K562 (cell line): ENCODE data around the gene CACNA1A. TPM values are rescaled to one million over a fixed set of nuclear protein-coding genes. Genes with fewer than 3 reads are reported as not detected.
A peak's percentile ranks its signal among the peaks of the same experiment; 100 is the strongest.

Experiments
- ATAC-seq: fragments of 200-7000 bp; cut with Tn5 transposase; 3 replicates; pipeline ENCODE4 v1.9.1; 2020; ENCODE audit warnings: moderate library complexity
- BruUV-seq: library from RNA; stranded (reverse); fragments of 400-500 nt; replicated peaks from 2 replicates; lab custom pipeline; 2021; lab: Mats Ljungman, UMichigan
- CTCF ChIA-PET: fragments of 300-600 bp; formaldehyde crosslinking; extraction: SDS; loops from one replicate; lab custom pipeline; 2021; ENCODE audit warnings: low intra/inter-chr PET ratio; lab: Yijun Ruan, JAX
- POLR2A ChIA-PET: fragments of 300-600, 350-650 bp; sonication (Branson Sonifier 250); formaldehyde crosslinking; extraction: SDS; loops from one replicate; lab custom pipeline; 2021; ENCODE audit warnings: antibody characterized with exemption, inconsistent platforms; lab: Yijun Ruan, JAX
- DNase-seq, 4 experiments: peaks; one replicate each; pipeline versions ENCODE4 v3.0.0 to v3.0.0-alpha.2; 2011 to 2018; ENCODE audit warnings: low spot score in 3 of 4, mixed read lengths in 3 of 4; ENCODE audit errors: extremely low read depth in 1 of 4
- FAIRE-seq: peaks from 2 replicates; lab custom pipeline; 2011; peaks lifted over from hg19 to GRCh38; lab: Jason Lieb, UNC
- H2AFZ ChIP-seq: 2 replicates; pipeline ENCODE4 v1.6.0; 2011; ENCODE audit warnings: low read depth, low read length, control low read depth, inconsistent platforms
- H3K27ac ChIP-seq: fragments of 200-600 bp; 3 replicates; pipeline ENCODE4 v1.8.0; 2011; ENCODE audit warnings: low read depth, mild to moderate bottlenecking, control low read depth, inconsistent platforms, low read length, moderate library complexity, mixed read lengths; ENCODE audit errors: extremely low read depth
- H3K27me3 ChIP-seq, 2 experiments: fragments of 300-600 bp in 1 of 2; 2 replicates in 1 of 2; 3 replicates in 1 of 2; pipeline versions ENCODE4 v1.6.0 to v1.8.0; 2011; ENCODE audit warnings: inconsistent platforms in 2 of 2, low read length in 2 of 2, mild to moderate bottlenecking in 1 of 2, mixed read lengths in 1 of 2, moderate library complexity in 1 of 2; ENCODE audit not compliant: control insufficient read depth in 2 of 2, insufficient read depth in 2 of 2
- H3K36me3 ChIP-seq: fragments of 300-600 bp; 3 replicates; pipeline ENCODE4 v1.8.0; 2011; ENCODE audit warnings: mild to moderate bottlenecking, low read length, inconsistent platforms; ENCODE audit not compliant: control insufficient read depth, insufficient read depth
- H3K4me1 ChIP-seq, 2 experiments: fragments of 200-600 bp in 1 of 2; replicated peaks in 1 of 2; 2 replicates in 1 of 2; 3 replicates in 1 of 2; pipeline versions ENCODE4 v1.5.1 to v1.8.0; 2011; ENCODE audit warnings: inconsistent platforms in 2 of 2, low read length in 2 of 2, mild to moderate bottlenecking in 1 of 2, mixed read lengths in 1 of 2, moderate library complexity in 1 of 2; ENCODE audit not compliant: control insufficient read depth in 2 of 2, insufficient read depth in 2 of 2
- H3K4me2 ChIP-seq: 2 replicates; pipeline ENCODE4 v1.6.1; 2011; ENCODE audit warnings: low read length, control low read depth, inconsistent platforms, mixed read lengths; ENCODE audit not compliant: insufficient read depth
- H3K4me3 ChIP-seq: fragments of 200-600 bp; sonication (generic), shearing (Covaris generic); 2 replicates; pipeline ENCODE4 v1.5.1; 2016; ENCODE audit warnings: control low read depth, inconsistent platforms
- H3K79me2 ChIP-seq: fragments of 200-600 bp; 3 replicates; pipeline ENCODE4 v1.8.0; 2011; ENCODE audit warnings: low read length, inconsistent platforms; ENCODE audit not compliant: control insufficient read depth, insufficient read depth
- H3K9ac ChIP-seq, 2 experiments: 2 replicates each; pipeline versions ENCODE4 v1.6.0 to v1.6.1; 2011; ENCODE audit warnings: low read depth in 2 of 2, low read length in 2 of 2, control low read depth in 1 of 2, inconsistent platforms in 1 of 2, mild to moderate bottlenecking in 1 of 2, mixed read lengths in 1 of 2; ENCODE audit not compliant: insufficient read depth in 1 of 2
- H3K9me1 ChIP-seq: one replicate; pipeline ENCODE4 v1.6.0; 2011; ENCODE audit warnings: inconsistent platforms, mild to moderate bottlenecking, low read length, moderate library complexity; ENCODE audit not compliant: control insufficient read depth, insufficient read depth
- H3K9me3 ChIP-seq: replicated peaks from 2 replicates; pipeline ENCODE4 v1.5.1; 2011; ENCODE audit warnings: low read depth, low read length, inconsistent platforms; ENCODE audit not compliant: control insufficient read depth, insufficient read depth
- H4K20me1 ChIP-seq: replicated peaks from 2 replicates; pipeline ENCODE4 v1.6.1; 2011; ENCODE audit warnings: low read length, inconsistent platforms, mixed read lengths; ENCODE audit not compliant: control insufficient read depth, insufficient read depth
- BHLHE40 ChIP-seq: IDR thresholded peaks from 2 replicates; pipeline ENCODE4 v1.6.1; 2011; ENCODE audit warnings: low read length, improper control_type of control experiment
- EGR1 ChIP-seq: fragments of 450-650 bp; conservative IDR thresholded peaks from 2 replicates; pipeline ENCODE4 v1.6.1; 2017; ENCODE audit warnings: mild to moderate bottlenecking
- HES1 ChIP-seq: fragments of 450-650 bp; IDR thresholded peaks from 2 replicates; pipeline ENCODE4 v1.6.1; 2016; ENCODE audit warnings: low read depth, mild to moderate bottlenecking, moderate library complexity
- MBD2 ChIP-seq: sonication (generic); IDR thresholded peaks from 2 replicates; pipeline ENCODE4 v1.6.1; 2016; ENCODE audit warnings: low read depth, borderline replicate concordance
- NFIC ChIP-seq: fragments of 450-650 bp; IDR thresholded peaks from 2 replicates; pipeline ENCODE4 v1.6.1; 2017; ENCODE audit warnings: mild to moderate bottlenecking, inconsistent platforms
- SPI1 ChIP-seq: IDR thresholded peaks from 2 replicates; pipeline ENCODE4 v1.6.1; 2011; ENCODE audit warnings: low read depth, low read length, control low read depth, borderline replicate concordance
- TFAP4 ChIP-seq: sonication (generic); formaldehyde crosslinking; IDR thresholded peaks from 2 replicates; pipeline ENCODE4 v1.8.0; 2022; ENCODE audit warnings: missing genetic modification reagents, mild to moderate bottlenecking, moderate library complexity, borderline replicate concordance
- UBTF ChIP-seq, 2 experiments: IDR thresholded peaks; 2 replicates each; pipeline ENCODE4 v1.6.1; 2012; ENCODE audit warnings: improper control_type of control experiment in 2 of 2, low read depth in 2 of 2, low read length in 2 of 2, borderline replicate concordance in 1 of 2
- VEZF1 ChIP-seq: fragments of 200-800 bp; sonication (Bioruptor generic); IDR thresholded peaks from 2 replicates; pipeline ENCODE4 v1.6.1; 2017; ENCODE audit warnings: missing genetic modification characterization, missing compliant biosample characterization
- ZFX ChIP-seq: sonication (generic); formaldehyde crosslinking; IDR thresholded peaks from 2 replicates; pipeline ENCODE4 v1.8.0; 2022; ENCODE audit warnings: mild to moderate bottlenecking, missing genetic modification reagents, moderate library complexity
- WGBS: fragments of 100-300 bp; shearing (Covaris generic); methylation state at CpG from one replicate; pipeline ENCODE4 v1.1.6; 2016; ENCODE audit warnings: low coverage, mixed read lengths; ENCODE audit not compliant: insufficient coverage; ENCODE audit errors: missing lambda C conversion rate; 5-methylcytosine and 5-hydroxymethylcytosine counted together
- in situ Hi-C: fragments of 300-500 bp; cut with MboI; formaldehyde crosslinking; loops from 4 replicates; pipeline ENCODE4 v1.15.0; 2018; ENCODE audit warnings: inconsistent platforms, mixed read lengths
- intact Hi-C: fragments of 100-400 bp; cut with micrococcal nuclease; formaldehyde crosslinking; loops from 2 replicates; pipeline ENCODE4 v1.14.2; 2022
- polyA plus RNA-seq, 8 experiments: library from polyadenylated mRNA; depleted of rRNA in 4 of 8; stranded (reverse) in 5 of 8; unstranded in 3 of 8; fragments of >200 nt; fragmentation: Nextera tagmentation in 2 of 8; fragmentation: Illumina TruSeq in 1 of 8; extraction: Ambion mirVana in 2 of 8; extraction: Trizol in 1 of 8; gene quantifications; 2 replicates each; pipeline versions ENCODE4 v1.2.1 to v1.2.3, GENCODE V29; 2011 to 2014; ENCODE audit warnings: inconsistent platforms in 1 of 8, missing spikeins in 1 of 8
- total RNA-seq, 7 experiments: library from RNA; depleted of rRNA in 6 of 7; stranded (reverse); fragments of >200 nt in 6 of 7; fragmentation: Illumina TruSeq in 2 of 7; extraction: Trizol in 2 of 7; gene quantifications; 2 replicates each; pipeline versions ENCODE4 v1.2.1 to v1.2.3, GENCODE V29; 2011 to 2021; ENCODE audit warnings: low replicate concordance in 1 of 7

The CACNA1A gene
- total and polyA plus RNA-seq, 9 of the 15 experiments (the other 6 are each of a cell fraction or from before 2014, with no cell fraction given), result 0.03 to 0.20 (median 0.09) TPM; not detected in 1

- FAIRE-seq (peak; percentile 51), DNase-seq (peak in 3 of 4 experiments; percentile 16 to 31 (median 27)), ATAC-seq (peak; percentile 64)
- H3K79me2 ChIP-seq, result no peaks in the 10 kb centered on the region
- POLR2A ChIA-PET, result interaction anchor here (0.6 to 2.7 kb wide), 3 partner anchors 15 to 32 kb away, joined by 3 to 11 read pairs (median 7); no protein-coding TSS in a partner anchor
- WGBS, result 50% methylated on average over 16 of the region's 16 CpGs
- intact Hi-C loops (no loop called here), in situ Hi-C loops (no loop called here)
- CTCF ChIA-PET, result interaction anchor here (0.6 kb wide), 1 partner anchor 101 kb away, joined by 3 read pairs; no protein-coding TSS in a partner anchor
- no peaks in the 10 kb centered on the region for H3K36me3 ChIP-seq
- H3K4me1 ChIP-seq, result peaks cover 0 to 15% of the 10 kb centered on the region in 2 experiments; a peak in 3 of 5 replicates
- peak overlapping the region in 1 of 2 experiments; percentile 66; a peak in 2 of 4 replicates for H3K9ac ChIP-seq
- no peaks in the 10 kb centered on the region for H3K9me1 ChIP-seq
- no peak overlapping the region for H3K4me3 ChIP-seq
- BruUV-seq, result no TSS peak
- H3K9me3 ChIP-seq, result no peaks in the 10 kb centered on the region
- no peak overlapping the region for H3K27ac ChIP-seq
- H4K20me1 ChIP-seq, result no peaks in the 10 kb centered on the region
- TF ChIP-seq HES1 (no peak), SPI1 (peak; percentile 5; the same call in 1 of the 2 replicates), TFAP4 (CRISPR knock-in tag) (peak; percentile 37; the same call in 1 of the 2 replicates), MBD2 (no peak), NFIC (peak; percentile 47; the same call in 1 of the 2 replicates), BHLHE40 (peak; percentile 61), EGR1 (peak; percentile 50), UBTF (IDR thresholded peaks at IDR 0.05; ENCODE audit: borderline replicate concordance in 1 of 2, low read depth in 2 of 2, low read length in 2 of 2) (0 out of 4 replicates have a peak, but pooled peaks of 1 of the 2 experiments have one; percentile 42), VEZF1 (CRISPR knock-in tag) (peak; percentile 69; the same call in 1 of the 2 replicates), ZFX (CRISPR knock-in tag) (0 out of 2 replicates have a peak, but pooled peaks have one; percentile 29)
- H3K4me2 ChIP-seq, result no peak overlapping the region
- peak overlapping the region; percentile 58 for H2AFZ ChIP-seq
- H3K27me3 ChIP-seq, result no peaks in the 10 kb centered on the region
These were observed 324.4 kb downstream of the CACNA1A start for GRCh38 chr19:13181747-13182388.
